ENCODE measurements around the gene CDK8.

DNA sequence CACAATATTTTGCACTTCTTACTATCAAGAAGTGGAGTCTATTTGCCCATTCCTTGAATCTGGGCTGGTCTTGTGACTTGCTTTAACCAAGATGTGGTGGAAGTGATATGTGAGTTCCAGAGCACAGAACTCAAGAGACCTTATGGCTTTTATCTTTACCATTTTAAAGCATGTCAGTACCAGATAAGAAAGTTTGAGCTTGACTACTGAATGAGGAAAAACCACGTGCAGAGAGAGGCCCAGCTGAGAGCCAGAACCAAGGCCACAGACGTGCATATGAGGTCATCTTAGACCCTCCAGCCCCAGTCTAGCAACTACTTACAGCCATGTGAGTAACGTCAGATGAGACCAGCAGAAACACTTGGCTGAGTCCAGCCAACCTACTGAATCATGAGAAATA, 6.3 kb upstream of the CDK8 start:
- no peak for TF ChIP-seq CTCF (IDR thresholded peaks at IDR 0.05; ENCODE audit: extremely low read depth in 1 of 2, insufficient read depth in 1 of 2, low read depth in 1 of 2, low read length in 2 of 2)
- TF ChIP-seq, protein P1, sequence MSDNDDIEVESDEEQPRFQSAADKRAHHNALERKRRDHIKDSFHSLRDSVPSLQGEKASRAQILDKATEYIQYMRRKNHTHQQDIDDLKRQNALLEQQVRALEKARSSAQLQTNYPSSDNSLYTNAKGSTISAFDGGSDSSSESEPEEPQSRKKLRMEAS (IDR thresholded peaks at IDR 0.05; ENCODE audit: insufficient read depth, insufficient read length) = no peak
- TF ChIP-seq POLR2A (IDR thresholded peaks at IDR 0.05; ENCODE audit: low read depth, low read length) = no peak
- no peak for TF ChIP-seq EZH2 (IDR thresholded peaks at IDR 0.05; ENCODE audit: borderline replicate concordance, low read depth, low read length, severe bottlenecking)
- TF ChIP-seq JUN (IDR thresholded peaks at IDR 0.05; ENCODE audit: borderline replicate concordance, insufficient read depth, insufficient read length, low read depth) = no peak
- TF ChIP-seq POLR2AphosphoS5 (IDR thresholded peaks at IDR 0.05; ENCODE audit: insufficient read depth, low read depth, low read length) = no peak
- no peak for TF ChIP-seq FOS (IDR thresholded peaks at IDR 0.05; ENCODE audit: borderline replicate concordance, insufficient read depth, low read length)
- no peak for TF ChIP-seq MYC (IDR thresholded peaks at IDR 0.05; ENCODE audit: low read depth, low read length)
